IMR-90 (cell line): ENCODE results near the gene TRPC4AP. TPM values are rescaled to one million over a fixed set of nuclear protein-coding genes. Genes with fewer than 3 reads are reported as not detected.
A peak's percentile ranks its signal among the peaks of the same experiment; 100 is the strongest.

Experiments used
- ATAC-seq: fragments of 200-7000 bp; cut with Tn5 transposase; 2 replicates; pipeline ENCODE4 v1.9.1; 2020; ENCODE audit warnings: low read depth, mild to moderate bottlenecking, moderate library complexity
- BruUV-seq: library from RNA; stranded (reverse); fragments of 400-500 nt; replicated peaks from 2 replicates; lab custom pipeline; 2021; lab: Mats Ljungman, UMichigan
- CTCF ChIA-PET: fragments of 300-600 bp; formaldehyde crosslinking; extraction: SDS; loops from one replicate; lab custom pipeline; 2021; ENCODE audit warnings: antibody characterized with exemption; lab: Yijun Ruan, JAX
- POLR2A ChIA-PET: fragments of 300-600 bp; sonication (Branson Sonifier 250); formaldehyde crosslinking; loops from one replicate; lab custom pipeline; 2022; ENCODE audit warnings: antibody characterized with exemption; ENCODE audit not compliant: unreplicated experiment; lab: Charles Lee
- DNase-seq: peaks from one replicate; pipeline ENCODE4 v3.0.0; 2013
- H2AFZ ChIP-seq: replicated peaks from 2 replicates; pipeline ENCODE3; 2013; ENCODE audit warnings: low read length, mild to moderate bottlenecking; ENCODE audit not compliant: poor library complexity
- H2AK5ac ChIP-seq: 2 replicates; pipeline ENCODE4 v1.6.1; 2013; ENCODE audit warnings: low read depth, low read length, inconsistent platforms
- H2AK9ac ChIP-seq: replicated peaks from 2 replicates; pipeline ENCODE3; 2013; ENCODE audit warnings: mild to moderate bottlenecking, low read depth, low read length, moderate library complexity; ENCODE audit not compliant: poor library complexity
- H2BK120ac ChIP-seq: 2 replicates; pipeline ENCODE4 v1.6.1; 2013; ENCODE audit warnings: low read depth, low read length, inconsistent platforms
- H2BK15ac ChIP-seq: 3 replicates; pipeline ENCODE4 v1.6.1; 2013; ENCODE audit warnings: low read depth, low read length, inconsistent platforms
- H2BK20ac ChIP-seq: 2 replicates; pipeline ENCODE4 v1.6.1; 2013; ENCODE audit warnings: low read depth, mild to moderate bottlenecking, inconsistent platforms, low read length, moderate library complexity
- H2BK5ac ChIP-seq: 2 replicates; pipeline ENCODE4 v1.6.1; 2013; ENCODE audit warnings: mild to moderate bottlenecking, low read depth, low read length, inconsistent platforms; ENCODE audit not compliant: poor library complexity, severe bottlenecking
- H3K14ac ChIP-seq: replicated peaks from 2 replicates; pipeline ENCODE4 v1.6.1; 2013; ENCODE audit warnings: low read depth, low read length, inconsistent platforms
- H3K18ac ChIP-seq: 2 replicates; pipeline ENCODE4 v1.6.1; 2013; ENCODE audit warnings: low read depth, low read length, control low read depth
- H3K23ac ChIP-seq: 2 replicates; pipeline ENCODE4 v1.6.1; 2013; ENCODE audit warnings: low read depth, low read length, inconsistent platforms
- H3K27ac ChIP-seq: 2 replicates; pipeline ENCODE4 v1.5.1; 2013; ENCODE audit warnings: mild to moderate bottlenecking, control low read depth, low read length; ENCODE audit not compliant: insufficient read depth
- H3K27me3 ChIP-seq: 2 replicates; pipeline ENCODE4 v1.6.1; 2013; ENCODE audit warnings: low read length; ENCODE audit not compliant: control insufficient read depth, insufficient read depth
- H3K36me3 ChIP-seq: 2 replicates; pipeline ENCODE4 v1.6.1; 2013; ENCODE audit warnings: low read length, mixed read lengths; ENCODE audit not compliant: control insufficient read depth, insufficient read depth
- H3K4ac ChIP-seq: 2 replicates; pipeline ENCODE4 v1.6.1; 2013; ENCODE audit warnings: low read depth, low read length, inconsistent platforms
- H3K4me1 ChIP-seq: 2 replicates; pipeline ENCODE4 v1.6.1; 2013; ENCODE audit warnings: low read length, mixed read lengths; ENCODE audit not compliant: control insufficient read depth, insufficient read depth
- H3K4me2 ChIP-seq: 2 replicates; pipeline ENCODE4 v1.6.1; 2013; ENCODE audit warnings: low read depth, mild to moderate bottlenecking, control low read depth, low read length, moderate library complexity
- H3K4me3 ChIP-seq: 2 replicates; pipeline ENCODE4 v1.5.1; 2013; ENCODE audit warnings: low read depth, mild to moderate bottlenecking, control low read depth, low read length, moderate library complexity; ENCODE audit not compliant: insufficient read depth
- H3K56ac ChIP-seq: 2 replicates; pipeline ENCODE4 v1.6.1; 2013; ENCODE audit warnings: low read length, inconsistent platforms; ENCODE audit not compliant: insufficient read depth; ENCODE audit errors: extremely low read depth
- H3K79me1 ChIP-seq, 2 experiments: 2 replicates each; pipeline ENCODE4 v1.6.1; 2013; ENCODE audit warnings: low read length in 2 of 2, inconsistent platforms in 1 of 2, low read depth in 1 of 2
- H3K9ac ChIP-seq: 2 replicates; pipeline ENCODE4 v1.6.1; 2013; ENCODE audit warnings: low read depth, low read length, control low read depth
- H3K9me1 ChIP-seq: 2 replicates; pipeline ENCODE4 v1.6.1; 2013; ENCODE audit warnings: low read length, inconsistent platforms; ENCODE audit not compliant: insufficient read depth
- H3K9me3 ChIP-seq: 2 replicates; pipeline ENCODE4 v1.6.1; 2013; ENCODE audit warnings: low read length; ENCODE audit not compliant: control insufficient read depth, insufficient read depth
- H4K20me1 ChIP-seq: 2 replicates; pipeline ENCODE4 v1.6.1; 2013; ENCODE audit warnings: low read length, inconsistent platforms; ENCODE audit not compliant: insufficient read depth
- H4K5ac ChIP-seq: 2 replicates; pipeline ENCODE4 v1.6.1; 2013; ENCODE audit warnings: mild to moderate bottlenecking, low read depth, low read length, control low read depth
- H4K8ac ChIP-seq, 2 experiments: 2 replicates each; pipeline ENCODE4 v1.6.1; 2013; ENCODE audit warnings: low read depth in 2 of 2, low read length in 2 of 2, control low read depth in 1 of 2, inconsistent platforms in 1 of 2
- H4K91ac ChIP-seq: 2 replicates; pipeline ENCODE4 v1.6.1; 2013; ENCODE audit warnings: low read depth, low read length, inconsistent platforms; ENCODE audit not compliant: insufficient read depth
- RFX5 ChIP-seq: IDR thresholded peaks from 2 replicates; pipeline ENCODE4 v1.8.0; 2012; ENCODE audit warnings: low read depth, mild to moderate bottlenecking, low read length, moderate library complexity
- dilution Hi-C: fragments of 300-500 bp; cut with HindIII; formaldehyde crosslinking; loops from one replicate; pipeline ENCODE4 v1.14.3; 2018; ENCODE audit warnings: low sequenced_read_pairs; ENCODE audit not compliant: unreplicated experiment
- in situ Hi-C: fragments of 300-500 bp; cut with MboI; formaldehyde crosslinking; loops from 3 replicates; pipeline ENCODE4 v1.14.3; 2019; ENCODE audit warnings: low sequenced_read_pairs, inconsistent platforms, mixed read lengths
- intact Hi-C: fragments of 100-400 bp; cut with micrococcal nuclease; formaldehyde crosslinking; loops from 2 replicates; pipeline ENCODE4 v1.10.0; 2022
- polyA plus RNA-seq, 3 experiments: library from polyadenylated mRNA; depleted of rRNA; stranded (reverse); fragments of >200 nt; gene quantifications; 2 replicates each; pipeline ENCODE4 v1.2.3, GENCODE V29; 2012; ENCODE audit warnings: low replicate concordance in 1 of 3
- total RNA-seq: library from RNA; depleted of rRNA; stranded (reverse); fragments of >200 nt; gene quantifications from 2 replicates; pipeline ENCODE4 v1.2.3, GENCODE V29; 2012

The TRPC4AP gene
- total and polyA plus RNA-seq, 2 of the 4 experiments (the other 2 are of a cell fraction) = 41.0 to 81.0 TPM

DNA sequence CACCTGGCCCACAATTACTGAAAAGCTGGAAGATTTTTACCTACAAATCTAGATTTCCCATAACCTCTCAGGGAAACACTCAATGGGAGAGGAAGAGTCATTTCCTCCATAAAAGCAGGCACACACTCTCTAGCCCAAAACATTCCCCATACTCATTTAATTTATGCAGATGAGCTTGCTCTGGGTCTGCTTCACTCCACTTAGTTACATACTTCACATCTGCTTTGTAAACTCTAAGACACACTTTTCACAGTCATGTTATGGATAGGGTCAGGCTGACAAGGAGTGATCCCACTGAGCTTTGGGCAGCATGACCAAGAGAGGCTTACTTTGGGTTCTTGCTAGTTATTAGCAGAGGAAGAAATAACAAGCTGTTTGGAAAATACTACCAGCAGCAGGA, 27.4 kb downstream of the TRPC4AP start:
- no peak overlapping the region for H3K14ac ChIP-seq
- ATAC-seq (no peak; the same call in 1 of the 2 replicates), DNase-seq (no peak)
- no peak overlapping the region for H2BK5ac ChIP-seq
- no peak overlapping the region for H2BK120ac ChIP-seq
- TF ChIP-seq RFX5 = no peak
- H3K27me3 ChIP-seq = no peaks in the 10 kb centered on the region
- H2BK15ac ChIP-seq = no peak overlapping the region
- no peak overlapping the region for H2BK20ac ChIP-seq
- H4K20me1 ChIP-seq = peaks cover 80% of the 10 kb centered on the region
- H3K9me3 ChIP-seq = no peaks in the 10 kb centered on the region
- no peak overlapping the region for H3K4me3 ChIP-seq
- H2AK9ac ChIP-seq = no peak overlapping the region
- H3K56ac ChIP-seq = no peak overlapping the region
- H2AFZ ChIP-seq = no peak overlapping the region
- no peak overlapping the region for H3K4me2 ChIP-seq
- H3K4me1 ChIP-seq = peaks cover 15% of the 10 kb centered on the region
- H3K18ac ChIP-seq = no peak overlapping the region
- H3K4ac ChIP-seq = no peak overlapping the region
- no peak overlapping the region for H4K8ac ChIP-seq
- no TSS peak for BruUV-seq
- no peak overlapping the region for H4K5ac ChIP-seq
- POLR2A ChIA-PET = no interaction called here
- H3K23ac ChIP-seq = 0 out of 2 replicates have a peak overlapping the region, but pooled peaks have one; percentile 34
- in situ Hi-C loops = no loop called here
- intact Hi-C loops = no loop called here
- peaks cover 17 to 71% of the 10 kb centered on the region in 2 experiments for H3K79me1 ChIP-seq
- peaks cover 18% of the 10 kb centered on the region for H3K36me3 ChIP-seq
- H4K91ac ChIP-seq = no peak overlapping the region
- CTCF ChIA-PET = interaction anchor here (1.1 kb wide), 1 partner anchor 30 kb away, joined by 3 read pairs; no protein-coding TSS in a partner anchor
- H3K9ac ChIP-seq = no peak overlapping the region
- peaks cover 20% of the 10 kb centered on the region for H3K9me1 ChIP-seq
- H2AK5ac ChIP-seq = no peak overlapping the region
- H3K27ac ChIP-seq = no peak overlapping the region
- dilution Hi-C loops = no loop called here
